Measurements from ENCODE around the gene PLTP. TPM values are rescaled to one million over a fixed set of nuclear protein-coding genes. Genes with fewer than 3 reads are reported as not detected.

The PLTP gene
- total and polyA plus RNA-seq, 2 of the 13 experiments (the other 11 are each of a cell fraction or from before 2014, with no cell fraction given) = 16.9 to 28.6 TPM

- TF ChIP-seq MEF2D (CRISPR knock-in tag; IDR thresholded peaks at IDR 0.05) (no peak), TOE1 (CRISPR knock-in tag; IDR thresholded peaks at IDR 0.05) (no peak), SPEN (CRISPR knock-in tag; IDR thresholded peaks at IDR 0.05; ENCODE audit: low read depth) (no peak), HNRNPL (IDR thresholded peaks at IDR 0.05; ENCODE audit: low read depth, low read length) (no peak), MED8 (CRISPR knock-in tag; IDR thresholded peaks at IDR 0.05; ENCODE audit: insufficient replicate concordance) (no peak), ZEB1 (IDR thresholded peaks at IDR 0.05; ENCODE audit: insufficient replicate concordance, low read depth) (no peak), YY1 (IDR thresholded peaks at IDR 0.05; ENCODE audit: insufficient read depth, insufficient replicate concordance, low read depth, low read length) (no peak), SRSF9 (IDR thresholded peaks at IDR 0.05; ENCODE audit: borderline replicate concordance, insufficient read depth, low read depth, low read length, poor library complexity, severe bottlenecking) (no peak), ZNF446 (CRISPR knock-in tag; IDR thresholded peaks at IDR 0.05) (no peak), ZNF766 (CRISPR knock-in tag; IDR thresholded peaks at IDR 0.05; ENCODE audit: borderline replicate concordance) (no peak), ZNF672 (CRISPR knock-in tag; IDR thresholded peaks at IDR 0.05) (no peak), KDM3A (CRISPR knock-in tag; IDR thresholded peaks at IDR 0.05; ENCODE audit: low read depth) (0 out of 2 replicates have a peak, but pooled peaks have one; percentile 57), TOPORS (CRISPR knock-in tag; IDR thresholded peaks at IDR 0.05) (no peak), ZNF468 (CRISPR knock-in tag; IDR thresholded peaks at IDR 0.05) (no peak), NFAT5 (CRISPR knock-in tag; IDR thresholded peaks at IDR 0.05) (0 out of 2 replicates have a peak, but pooled peaks have one; percentile 21), THRA (CRISPR knock-in tag; IDR thresholded peaks at IDR 0.05; ENCODE audit: borderline replicate concordance) (no peak), RNF2 (conservative IDR thresholded peaks at IDR 0.05; ENCODE audit: low read depth) (no peak), MAF1 (CRISPR knock-in tag; IDR thresholded peaks at IDR 0.05; ENCODE audit: borderline replicate concordance) (0 out of 2 replicates have a peak, but pooled peaks have one; percentile 25), EEA1 (CRISPR knock-in tag; IDR thresholded peaks at IDR 0.05; ENCODE audit: borderline replicate concordance) (no peak), U2AF1 (optimal IDR thresholded peaks at IDR 0.05; ENCODE audit: low read depth, low read length) (no peak), ZNF691 (CRISPR knock-in tag; IDR thresholded peaks at IDR 0.05; ENCODE audit: borderline replicate concordance, low read depth) (no peak), SMARCC2 (IDR thresholded peaks at IDR 0.05) (no peak), ISL2 (CRISPR knock-in tag; IDR thresholded peaks at IDR 0.05) (peak; percentile 42; the same call in 1 of the 2 replicates), ZNF383 (CRISPR knock-in tag; IDR thresholded peaks at IDR 0.05; ENCODE audit: borderline replicate concordance) (no peak)
Observed at GRCh38 chr20:45935416-45936046, 23.6 kb upstream of the PLTP start (continued).

Measured in HepG2 (cell line).